WTC11 (cell line): ENCODE data around the gene CLEC20A.

Source experiments
- ESRRA ChIP-seq: sonication (generic); formaldehyde crosslinking; IDR thresholded peaks from 2 replicates; pipeline ENCODE4 v1.8.1; 2022; ENCODE audit warnings: mild to moderate bottlenecking, missing genetic modification reagents, borderline replicate concordance
- FOXJ3 ChIP-seq: sonication (generic); formaldehyde crosslinking; IDR thresholded peaks from 2 replicates; pipeline ENCODE4 v1.9.0; 2021; ENCODE audit warnings: missing genetic modification reagents, mild to moderate bottlenecking, borderline replicate concordance
- NR3C1 ChIP-seq: sonication (generic); formaldehyde crosslinking; conservative IDR thresholded peaks from 2 replicates; pipeline ENCODE4 v1.8.1; 2023; ENCODE audit warnings: low read depth, mild to moderate bottlenecking, missing genetic modification reagents
- TF ChIP-seq, protein P1 (sequence below): sonication (generic); formaldehyde crosslinking; IDR thresholded peaks from 2 replicates; pipeline ENCODE4 v1.8.0; 2023; ENCODE audit warnings: missing genetic modification reagents
- TF ChIP-seq, protein P2 (sequence below): fragments of 200-600 bp; IDR thresholded peaks from 2 replicates; pipeline ENCODE4 v1.8.0; 2022; ENCODE audit warnings: antibody characterized with exemption
- TF ChIP-seq, protein P3 (sequence below): sonication (generic); formaldehyde crosslinking; IDR thresholded peaks from 2 replicates; pipeline ENCODE4 v1.8.1; 2023; ENCODE audit warnings: mild to moderate bottlenecking, missing genetic modification reagents, moderate library complexity
- TF ChIP-seq, protein P4 (sequence below): sonication (generic); formaldehyde crosslinking; IDR thresholded peaks from 2 replicates; pipeline ENCODE4 v1.8.0; 2022; ENCODE audit warnings: mild to moderate bottlenecking, missing genetic modification reagents

DNA sequence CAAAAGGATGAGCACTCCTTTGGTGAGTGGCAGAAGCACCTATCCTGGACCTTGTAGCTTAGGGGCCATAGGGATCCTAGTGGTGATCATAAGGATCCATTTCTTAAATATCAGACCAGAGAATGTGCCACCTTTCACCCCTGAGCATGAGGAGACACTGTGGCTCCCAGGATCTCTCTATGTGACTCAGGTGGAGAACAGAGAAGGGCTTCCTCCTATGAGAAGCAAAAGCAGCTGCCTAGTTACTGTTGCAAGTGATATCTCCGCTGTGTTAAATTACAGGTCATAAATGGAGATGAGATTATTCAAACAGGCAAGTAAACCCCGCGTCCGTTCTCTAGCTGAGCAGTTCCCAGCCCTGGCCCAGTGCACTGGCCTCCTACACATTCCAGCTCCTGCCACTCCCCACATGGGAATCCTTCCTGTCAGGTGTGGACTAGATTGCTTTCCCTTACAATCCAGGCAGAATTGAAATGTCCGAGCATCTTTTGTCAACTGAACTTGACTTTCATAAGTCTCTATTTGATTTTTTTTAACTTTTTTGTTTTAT, 26.3 kb downstream of the CLEC20A start:
- TF ChIP-seq, protein P1, sequence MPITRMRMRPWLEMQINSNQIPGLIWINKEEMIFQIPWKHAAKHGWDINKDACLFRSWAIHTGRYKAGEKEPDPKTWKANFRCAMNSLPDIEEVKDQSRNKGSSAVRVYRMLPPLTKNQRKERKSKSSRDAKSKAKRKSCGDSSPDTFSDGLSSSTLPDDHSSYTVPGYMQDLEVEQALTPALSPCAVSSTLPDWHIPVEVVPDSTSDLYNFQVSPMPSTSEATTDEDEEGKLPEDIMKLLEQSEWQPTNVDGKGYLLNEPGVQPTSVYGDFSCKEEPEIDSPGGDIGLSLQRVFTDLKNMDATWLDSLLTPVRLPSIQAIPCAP, result no peak
- no peak for TF ChIP-seq ESRRA (CRISPR knock-in tag)
- TF ChIP-seq, protein P2, sequence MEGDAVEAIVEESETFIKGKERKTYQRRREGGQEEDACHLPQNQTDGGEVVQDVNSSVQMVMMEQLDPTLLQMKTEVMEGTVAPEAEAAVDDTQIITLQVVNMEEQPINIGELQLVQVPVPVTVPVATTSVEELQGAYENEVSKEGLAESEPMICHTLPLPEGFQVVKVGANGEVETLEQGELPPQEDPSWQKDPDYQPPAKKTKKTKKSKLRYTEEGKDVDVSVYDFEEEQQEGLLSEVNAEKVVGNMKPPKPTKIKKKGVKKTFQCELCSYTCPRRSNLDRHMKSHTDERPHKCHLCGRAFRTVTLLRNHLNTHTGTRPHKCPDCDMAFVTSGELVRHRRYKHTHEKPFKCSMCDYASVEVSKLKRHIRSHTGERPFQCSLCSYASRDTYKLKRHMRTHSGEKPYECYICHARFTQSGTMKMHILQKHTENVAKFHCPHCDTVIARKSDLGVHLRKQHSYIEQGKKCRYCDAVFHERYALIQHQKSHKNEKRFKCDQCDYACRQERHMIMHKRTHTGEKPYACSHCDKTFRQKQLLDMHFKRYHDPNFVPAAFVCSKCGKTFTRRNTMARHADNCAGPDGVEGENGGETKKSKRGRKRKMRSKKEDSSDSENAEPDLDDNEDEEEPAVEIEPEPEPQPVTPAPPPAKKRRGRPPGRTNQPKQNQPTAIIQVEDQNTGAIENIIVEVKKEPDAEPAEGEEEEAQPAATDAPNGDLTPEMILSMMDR, result no peak
- TF ChIP-seq FOXJ3 (CRISPR knock-in tag), result no peak
- TF ChIP-seq NR3C1, result no peak
- TF ChIP-seq, protein P3, sequence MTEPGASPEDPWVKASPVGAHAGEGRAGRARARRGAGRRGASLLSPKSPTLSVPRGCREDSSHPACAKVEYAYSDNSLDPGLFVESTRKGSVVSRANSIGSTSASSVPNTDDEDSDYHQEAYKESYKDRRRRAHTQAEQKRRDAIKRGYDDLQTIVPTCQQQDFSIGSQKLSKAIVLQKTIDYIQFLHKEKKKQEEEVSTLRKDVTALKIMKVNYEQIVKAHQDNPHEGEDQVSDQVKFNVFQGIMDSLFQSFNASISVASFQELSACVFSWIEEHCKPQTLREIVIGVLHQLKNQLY (CRISPR knock-in tag), result no peak
- TF ChIP-seq, protein P4, sequence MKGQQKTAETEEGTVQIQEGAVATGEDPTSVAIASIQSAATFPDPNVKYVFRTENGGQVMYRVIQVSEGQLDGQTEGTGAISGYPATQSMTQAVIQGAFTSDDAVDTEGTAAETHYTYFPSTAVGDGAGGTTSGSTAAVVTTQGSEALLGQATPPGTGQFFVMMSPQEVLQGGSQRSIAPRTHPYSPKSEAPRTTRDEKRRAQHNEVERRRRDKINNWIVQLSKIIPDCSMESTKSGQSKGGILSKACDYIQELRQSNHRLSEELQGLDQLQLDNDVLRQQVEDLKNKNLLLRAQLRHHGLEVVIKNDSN (CRISPR knock-in tag), result no peak
